B cell (primary cell): ENCODE measurements around the gene TBCB. TPM values are rescaled to one million over a fixed set of nuclear protein-coding genes. Genes with fewer than 3 reads are reported as not detected.
"Not testable (repeated sequence)": the region's sequence is repeated elsewhere in the genome, so short reads cannot be mapped to it uniquely, and the experiment has no call there.

ENCODE experiments used
- ATAC-seq: fragments of 200-7000 bp; cut with Tn5 transposase; one replicate; pipeline ENCODE4 v1.10.0; 2021; ENCODE audit warnings: low read depth, mild to moderate bottlenecking, moderate number of reproducible peaks, moderate library complexity
- CTCF ChIA-PET: fragments of 350-600 bp; sonication (Branson Sonifier 250); formaldehyde crosslinking; loops from one replicate; lab custom pipeline; 2021; ENCODE audit warnings: antibody characterized with exemption, inconsistent platforms; lab: Charles Lee
- POLR2A ChIA-PET: fragments of 350-600 bp; sonication (Branson Sonifier 250); formaldehyde crosslinking; loops from one replicate; lab custom pipeline; 2021; ENCODE audit warnings: antibody characterized with exemption; lab: Charles Lee
- DNase-seq: peaks from one replicate; pipeline ENCODE4 v3.0.0; 2013
- H2AFZ ChIP-seq: 2 replicates; pipeline ENCODE4 v1.6.1; 2012; ENCODE audit warnings: mild to moderate bottlenecking, low read depth, low read length; ENCODE audit not compliant: insufficient read depth, poor library complexity, severe bottlenecking
- H3K27ac ChIP-seq, 2 donors: 1 replicate in 1 of 2; 2 replicates in 1 of 2; pipeline ENCODE4 v1.5.1; 2012 to 2013; ENCODE audit warnings: low read length in 2 of 2, mild to moderate bottlenecking in 2 of 2, moderate library complexity in 1 of 2
- H3K27me3 ChIP-seq, 4 experiments: fragments of 200-600 bp in 1 of 4; sonication (generic) in 1 of 4; replicated peaks in 1 of 4; 1 replicate in 2 of 4; 2 replicates in 2 of 4; pipeline versions ENCODE4 v1.6.1 to v1.7.0; 2013 to 2016; ENCODE audit warnings: low read length in 3 of 4, mild to moderate bottlenecking in 2 of 4, mixed read lengths in 1 of 4, moderate library complexity in 1 of 4; ENCODE audit not compliant: insufficient read depth in 4 of 4, control insufficient read depth in 3 of 4; ENCODE audit errors: control extremely low read depth in 1 of 4
- H3K36me3 ChIP-seq, 2 experiments: replicated peaks in 1 of 2; 1 replicate in 1 of 2; 2 replicates in 1 of 2; pipeline versions ENCODE4 v1.6.1 to v1.7.1; 2013; ENCODE audit warnings: low read length in 1 of 2; ENCODE audit not compliant: insufficient read depth in 2 of 2, control insufficient read depth in 1 of 2; ENCODE audit errors: control extremely low read depth in 1 of 2, extremely low read depth in 1 of 2
- H3K4me1 ChIP-seq, 2 donors: fragments of 200-600 bp in 1 of 2; sonication (generic) in 1 of 2; 1 replicate in 1 of 2; 2 replicates in 1 of 2; pipeline versions ENCODE4 v1.5.1 to v1.6.1; 2013 to 2017; ENCODE audit warnings: low read length in 2 of 2; ENCODE audit not compliant: control insufficient read depth in 2 of 2, insufficient read depth in 2 of 2
- H3K4me2 ChIP-seq: replicated peaks from 2 replicates; pipeline ENCODE3; 2012; ENCODE audit warnings: mild to moderate bottlenecking, low read depth, low read length; ENCODE audit not compliant: poor library complexity, severe bottlenecking
- H3K4me3 ChIP-seq, 5 experiments: fragments of 200-600 bp in 1 of 5; sonication (generic) in 1 of 5; 1 replicate in 3 of 5; 2 replicates in 2 of 5; pipeline versions ENCODE4 v1.5.1 to v1.7.0; 2011 to 2016; ENCODE audit warnings: low read length in 4 of 5, mild to moderate bottlenecking in 4 of 5, low read depth in 2 of 5, control low read depth in 1 of 5, moderate library complexity in 1 of 5; ENCODE audit not compliant: insufficient read depth in 1 of 5; ENCODE audit errors: control extremely low read depth in 1 of 5, extremely low read depth in 1 of 5
- H3K79me2 ChIP-seq: fragments of 200-600 bp; sonication (generic); one replicate; pipeline ENCODE4 v1.6.0; 2016; ENCODE audit warnings: low read length; ENCODE audit not compliant: control insufficient read depth, insufficient read depth
- H3K9ac ChIP-seq: fragments of 200-600 bp; sonication (generic); 2 replicates; pipeline ENCODE4 v1.6.1; 2017; ENCODE audit warnings: mild to moderate bottlenecking, low read length, moderate library complexity
- H3K9me3 ChIP-seq, 3 donors: one replicate each; pipeline versions ENCODE4 v1.6.1 to v1.7.1; 2013; ENCODE audit warnings: low read length in 2 of 3; ENCODE audit not compliant: control insufficient read depth in 2 of 3, insufficient read depth in 1 of 3; ENCODE audit errors: control extremely low read depth in 1 of 3
- H4K20me1 ChIP-seq: 2 replicates; pipeline ENCODE4 v1.6.0; 2012; ENCODE audit warnings: mild to moderate bottlenecking, low read length; ENCODE audit not compliant: insufficient read depth, control insufficient read depth, poor library complexity, severe bottlenecking
- H3K27ac Mint-ChIP-seq: one replicate; pipeline ENCODE4 v1.8.0; 2021; ENCODE audit warnings: mixed read lengths
- H3K27me3 Mint-ChIP-seq: one replicate; pipeline ENCODE4 v1.8.0; 2021; ENCODE audit warnings: mixed read lengths
- H3K4me1 Mint-ChIP-seq: one replicate; pipeline ENCODE4 v1.8.0; 2021; ENCODE audit warnings: mixed read lengths
- H3K4me3 Mint-ChIP-seq: one replicate; pipeline ENCODE4 v1.8.0; 2021; ENCODE audit warnings: mixed read lengths
- H3K9me3 Mint-ChIP-seq: one replicate; pipeline ENCODE4 v1.8.0; 2022; ENCODE audit warnings: mixed read lengths; ENCODE audit not compliant: insufficient read depth
- CTCF ChIP-seq: fragments of 200-600 bp; IDR thresholded peaks from one replicate; pipeline ENCODE4 v1.8.0; 2022; ENCODE audit warnings: antibody characterized with exemption, mild to moderate bottlenecking
- EZH2 ChIP-seq: IDR thresholded peaks from 2 replicates; pipeline ENCODE4 v1.6.1; 2012; ENCODE audit warnings: borderline replicate concordance, low read depth, mild to moderate bottlenecking, moderate library complexity, low read length; ENCODE audit not compliant: insufficient read depth, poor library complexity, severe bottlenecking
- WGBS: methylation state at CpG from one replicate; pipeline ENCODE4 v1.1.5; 2013; ENCODE audit warnings: missing lambda C conversion rate; ENCODE audit not compliant: insufficient coverage; 5-methylcytosine and 5-hydroxymethylcytosine counted together
- intact Hi-C: fragments of 100-400 bp; cut with micrococcal nuclease; formaldehyde crosslinking; loops from one replicate; pipeline ENCODE4 v1.10.0; 2022
- polyA plus RNA-seq: library from polyadenylated mRNA; depleted of rRNA; stranded (reverse); fragments of >200 nt; gene quantifications from 2 replicates; pipeline ENCODE4 v1.2.3, GENCODE V29; 2012
- total RNA-seq, 2 donors: library from RNA; stranded (reverse); fragments of 120-200 nt in 1 of 2; gene quantifications; 1 replicate in 1 of 2; 2 replicates in 1 of 2; pipeline versions ENCODE4 v1.2.3 to v1.2.4, GENCODE V29; 2013 to 2022

TBCB gene
- total and polyA plus RNA-seq, 2 donors (not counting 1 experiment from before 2014, with no cell fraction given): 148 to 187 TPM

GRCh38 chr19:36067681-36068080 lies 47.6 kb upstream of the TBCB start:
- H4K20me1 ChIP-seq: no peaks in the 10 kb centered on the region
- DNase-seq: no peak
- Mint-ChIP-seq H3K27me3 (no peaks in the 10 kb centered on the region), H3K4me3 (no peak overlapping the region), H3K9me3 (no peaks in the 10 kb centered on the region), H3K4me1 (no peaks in the 10 kb centered on the region), H3K27ac (no peak overlapping the region)
- no peaks in the 10 kb centered on the region for H3K4me1 ChIP-seq
- H3K9me3 ChIP-seq: no peaks in the 10 kb centered on the region
- no peak overlapping the region for H3K4me2 ChIP-seq
- ATAC-seq: no peak
- H3K36me3 ChIP-seq: no peaks in the 10 kb centered on the region
- H3K27ac ChIP-seq: no peak overlapping the region
- H3K27me3 ChIP-seq: no peaks in the 10 kb centered on the region
- H2AFZ ChIP-seq: no peak overlapping the region
- H3K4me3 ChIP-seq: no peak overlapping the region
- TF ChIP-seq EZH2 (no peak), CTCF (no peak)
- intact Hi-C loops: no loop called here
- no peak overlapping the region for H3K9ac ChIP-seq
- ChIA-PET CTCF (no interaction called here), POLR2A (interaction anchor here (0.9 kb wide), 1 partner anchor 168 kb away, joined by 5 read pairs; no protein-coding TSS in a partner anchor)
- WGBS: 97% methylated on average over 10 of the region's 11 CpGs
- no peaks in the 10 kb centered on the region for H3K79me2 ChIP-seq

GRCh38 chr19:36068810-36069499 lies 46.3 kb upstream of the TBCB start:
- H3K27me3 ChIP-seq, H3K4me1 Mint-ChIP-seq, ATAC-seq, DNase-seq, H3K4me2 ChIP-seq, H3K27ac ChIP-seq, H3K79me2 ChIP-seq, H3K4me3 Mint-ChIP-seq, H3K9ac ChIP-seq, H2AFZ ChIP-seq, H3K4me3 ChIP-seq, intact Hi-C loops, H3K27me3 Mint-ChIP-seq, H4K20me1 ChIP-seq, H3K27ac Mint-ChIP-seq, CTCF ChIA-PET, POLR2A ChIA-PET, H3K36me3 ChIP-seq, H3K9me3 Mint-ChIP-seq, H3K4me1 ChIP-seq, H3K9me3 ChIP-seq: not testable (repeated sequence)
- WGBS: 100% methylated on average over 11 of the region's 57 CpGs
